ENCODE data around the gene NEU4. TPM values are rescaled to one million over a fixed set of nuclear protein-coding genes. Genes with fewer than 3 reads are reported as not detected.

Gene NEU4
- total and polyA plus RNA-seq, 9 of the 15 experiments (the other 6 are each of a cell fraction or from before 2014, with no cell fraction given), result 0.01 to 0.40 TPM; not detected in 7

- TF ChIP-seq THRA (IDR thresholded peaks at IDR 0.05) (no peak), TAF9B (IDR thresholded peaks at IDR 0.05; ENCODE audit: partially characterized antibody) (no peak), GABPB1 (CRISPR knock-in tag; IDR thresholded peaks at IDR 0.05) (no peak), GTF2B (IDR thresholded peaks at IDR 0.05; ENCODE audit: extremely low read depth, insufficient read length) (no peak), TAF7 (tag; IDR thresholded peaks at IDR 0.05) (no peak), TEAD1 (CRISPR knock-in tag; IDR thresholded peaks at IDR 0.05) (no peak), PURB (CRISPR knock-in tag; IDR thresholded peaks at IDR 0.05; ENCODE audit: low read depth) (no peak), SREBF1 (IDR thresholded peaks at IDR 0.05; ENCODE audit: borderline replicate concordance, low read depth, low read length) (no peak), TCFL5 (CRISPR knock-in tag; conservative IDR thresholded peaks at IDR 0.05) (no peak), GMEB1 (CRISPR knock-in tag; IDR thresholded peaks at IDR 0.05) (no peak), COPS2 (conservative IDR thresholded peaks at IDR 0.05) (no peak)
Observed at GRCh38 chr2:241844066-241844728, 35.2 kb downstream of the NEU4 start (continued).

All from K562 (cell line).